ENCODE measurements around the gene LRRC47. TPM values are rescaled to one million over a fixed set of nuclear protein-coding genes. Genes with fewer than 3 reads are reported as not detected.

The LRRC47 gene
- total RNA-seq, 1 experiment from 2014 or later = 65.1 TPM

- Histone ChIP-seq H3K14ac (ENCODE audit: insufficient read depth, low read length) (no peak overlapping the region), H2BK15ac (ENCODE audit: low read depth, low read length) (no peak overlapping the region), H3K4ac (ENCODE audit: low read depth, low read length) (no peak overlapping the region), H3K9me3 (ENCODE audit: control insufficient read depth, low read depth, low read length) (peaks cover 2% of the 10 kb centered on the region), H4K20me1 (ENCODE audit: control insufficient read depth, insufficient read depth, insufficient read length) (no peaks in the 10 kb centered on the region), H3K4me2 (ENCODE audit: insufficient read depth, insufficient read length, low read length) (no peak overlapping the region), H3T11ph (ENCODE audit: low read length) (no peak overlapping the region), H3K23me2 (ENCODE audit: insufficient read length, low read depth, low read length, poor library complexity, severe bottlenecking) (peaks cover 6% of the 10 kb centered on the region), H3K23ac (ENCODE audit: insufficient read length, low read depth, low read length) (no peak overlapping the region), H2BK5ac (ENCODE audit: insufficient read length, low read length) (no peak overlapping the region), H3K4me1 (ENCODE audit: insufficient read depth, low read length) (0 out of 2 replicates have a peak, but pooled peaks cover 2% of the 10 kb centered on the region), H3K79me2 (ENCODE audit: insufficient read depth, low read length) (peaks cover 4% of the 10 kb centered on the region; the same call in 1 of the 2 replicates), H3K79me1 (ENCODE audit: insufficient read depth, low read depth, low read length, poor library complexity, severe bottlenecking) (no peaks in the 10 kb centered on the region), H2BK120ac (ENCODE audit: low read depth, low read length, poor library complexity, severe bottlenecking) (no peak overlapping the region), H2AK5ac (ENCODE audit: insufficient read length, low read length) (no peak overlapping the region), H2BK12ac (ENCODE audit: insufficient read length, low read depth, low read length) (no peak overlapping the region), H3K18ac (ENCODE audit: insufficient read length, low read depth, low read length) (no peak overlapping the region), H3K27me3 (ENCODE audit: insufficient read depth, low read length) (no peaks in the 10 kb centered on the region), H3K56ac (ENCODE audit: insufficient read length, low read depth, low read length) (no peak overlapping the region), H3K27ac (ENCODE audit: insufficient read length, low read depth, low read length) (no peak overlapping the region), H3K9ac (ENCODE audit: extremely low read depth, insufficient read length, low read length) (no peak overlapping the region), H2AFZ (ENCODE audit: low read length) (no peak overlapping the region), H2BK20ac (ENCODE audit: low read depth, low read length, poor library complexity, severe bottlenecking) (no peak overlapping the region), H4K5ac (ENCODE audit: insufficient read length, low read depth, low read length) (no peak overlapping the region), H4K91ac (ENCODE audit: insufficient read length, low read depth, low read length) (no peak overlapping the region), H4K8ac (replicated peaks; ENCODE audit: insufficient read length, low read depth, low read length) (no peak overlapping the region)
- H3K4me3 Mint-ChIP-seq = no peak overlapping the region
- TF ChIP-seq, protein P1, sequence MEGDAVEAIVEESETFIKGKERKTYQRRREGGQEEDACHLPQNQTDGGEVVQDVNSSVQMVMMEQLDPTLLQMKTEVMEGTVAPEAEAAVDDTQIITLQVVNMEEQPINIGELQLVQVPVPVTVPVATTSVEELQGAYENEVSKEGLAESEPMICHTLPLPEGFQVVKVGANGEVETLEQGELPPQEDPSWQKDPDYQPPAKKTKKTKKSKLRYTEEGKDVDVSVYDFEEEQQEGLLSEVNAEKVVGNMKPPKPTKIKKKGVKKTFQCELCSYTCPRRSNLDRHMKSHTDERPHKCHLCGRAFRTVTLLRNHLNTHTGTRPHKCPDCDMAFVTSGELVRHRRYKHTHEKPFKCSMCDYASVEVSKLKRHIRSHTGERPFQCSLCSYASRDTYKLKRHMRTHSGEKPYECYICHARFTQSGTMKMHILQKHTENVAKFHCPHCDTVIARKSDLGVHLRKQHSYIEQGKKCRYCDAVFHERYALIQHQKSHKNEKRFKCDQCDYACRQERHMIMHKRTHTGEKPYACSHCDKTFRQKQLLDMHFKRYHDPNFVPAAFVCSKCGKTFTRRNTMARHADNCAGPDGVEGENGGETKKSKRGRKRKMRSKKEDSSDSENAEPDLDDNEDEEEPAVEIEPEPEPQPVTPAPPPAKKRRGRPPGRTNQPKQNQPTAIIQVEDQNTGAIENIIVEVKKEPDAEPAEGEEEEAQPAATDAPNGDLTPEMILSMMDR (conservative IDR thresholded peaks at IDR 0.05) = no peak
- H3K4me1 Mint-ChIP-seq = peaks cover 13 to 14% of the 10 kb centered on the region in 2 experiments
- H3K36me3 Mint-ChIP-seq (ENCODE audit: insufficient read depth in 1 of 3, low read depth in 3 of 3) = peaks cover 2 to 6% (median 4%) of the 10 kb centered on the region in 3 experiments; a peak in 3 of 7 replicates
- no CpG with 5 or more reads among the region's 11 CpGs for WGBS (ENCODE audit: extremely low coverage, insufficient read length, low lambda C conversion rate)
- peaks cover 25 to 29% of the 10 kb centered on the region in 2 experiments for H3K9me3 Mint-ChIP-seq
- H3K27ac Mint-ChIP-seq = peak overlapping the region in 1 of 3 experiments; percentile 82; a peak in 1 of 7 replicates
- DNase-seq = no peak
- H3K27me3 Mint-ChIP-seq (ENCODE audit: low read depth) = peaks cover 31% of the 10 kb centered on the region
These were observed 3.8 kb upstream of the LRRC47 start for GRCh38 chr1:3799976-3800685.
